Ishikawa (cell line): ENCODE results near the gene RIPK3.

Experiments used
- CEBPB ChIP-seq: IDR thresholded peaks from 2 replicates; pipeline ENCODE4 v1.6.1; 2012
- CREB1 ChIP-seq: IDR thresholded peaks from 2 replicates; pipeline ENCODE4 v1.6.1; 2012; ENCODE audit warnings: low read depth
- EGR1 ChIP-seq: IDR thresholded peaks from 2 replicates; pipeline ENCODE4 v1.6.1; 2012
- EP300 ChIP-seq: IDR thresholded peaks from 2 replicates; pipeline ENCODE4 v1.6.1; 2012; ENCODE audit warnings: borderline replicate concordance
- FOXM1 ChIP-seq: IDR thresholded peaks from 2 replicates; pipeline ENCODE4 v1.6.1; 2012; ENCODE audit warnings: low read depth, borderline replicate concordance
- NFIC ChIP-seq: IDR thresholded peaks from 2 replicates; pipeline ENCODE4 v1.6.1; 2012
- RAD21 ChIP-seq: IDR thresholded peaks from 2 replicates; pipeline ENCODE4 v1.6.1; 2012; ENCODE audit warnings: low read depth
- TAF1 ChIP-seq: IDR thresholded peaks from 2 replicates; pipeline ENCODE4 v1.6.1; 2012; ENCODE audit warnings: low read depth, mild to moderate bottlenecking
- TCF12 ChIP-seq: IDR thresholded peaks from 2 replicates; pipeline ENCODE4 v1.6.1; 2012; ENCODE audit warnings: low read depth
- TEAD4 ChIP-seq: IDR thresholded peaks from 2 replicates; pipeline ENCODE4 v1.6.1; 2012
- YY1 ChIP-seq: IDR thresholded peaks from 2 replicates; pipeline ENCODE4 v1.6.1; 2012; ENCODE audit warnings: low read depth
- ZBTB7A ChIP-seq: IDR thresholded peaks from 2 replicates; pipeline ENCODE4 v1.6.1; 2012; ENCODE audit warnings: low read depth
- TF ChIP-seq, protein P1 (sequence below): IDR thresholded peaks from 2 replicates; pipeline ENCODE4 v1.6.1; 2012
- TF ChIP-seq, protein P2 (sequence below): IDR thresholded peaks from 2 replicates; pipeline ENCODE4 v1.6.1; 2012; ENCODE audit warnings: low read depth, mild to moderate bottlenecking
- TF ChIP-seq, protein P3 (sequence below): IDR thresholded peaks from 2 replicates; pipeline ENCODE4 v1.6.1; 2012

Gene RIPK3

DNA sequence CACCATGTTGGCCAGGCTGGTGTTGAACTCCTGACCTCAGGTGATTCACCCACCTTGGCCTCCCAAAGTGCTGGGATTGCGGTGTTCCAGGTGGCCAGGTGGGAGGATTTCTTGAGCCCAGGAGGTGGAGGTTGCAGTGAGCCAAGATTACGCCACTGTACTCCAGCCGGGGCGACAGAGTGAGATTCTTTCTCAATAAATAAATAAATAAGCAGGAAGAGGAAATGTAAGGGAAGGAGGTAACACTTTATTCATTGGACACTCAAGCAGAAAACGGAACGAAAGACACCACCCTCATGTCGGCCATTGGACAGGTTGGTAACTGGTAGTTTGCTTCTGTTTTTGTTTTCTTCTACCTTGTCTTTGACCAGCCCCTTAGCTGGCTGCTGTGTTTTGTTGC, 15.2 kb upstream of the RIPK3 start:
- TF ChIP-seq TAF1 (no peak), CREB1 (no peak), RAD21 (no peak), FOXM1 (no peak), ZBTB7A (no peak), EGR1 (no peak), TEAD4 (no peak), EP300 (no peak), YY1 (no peak), CEBPB (no peak), NFIC (no peak), TCF12 (no peak)
- TF ChIP-seq, protein P1, sequence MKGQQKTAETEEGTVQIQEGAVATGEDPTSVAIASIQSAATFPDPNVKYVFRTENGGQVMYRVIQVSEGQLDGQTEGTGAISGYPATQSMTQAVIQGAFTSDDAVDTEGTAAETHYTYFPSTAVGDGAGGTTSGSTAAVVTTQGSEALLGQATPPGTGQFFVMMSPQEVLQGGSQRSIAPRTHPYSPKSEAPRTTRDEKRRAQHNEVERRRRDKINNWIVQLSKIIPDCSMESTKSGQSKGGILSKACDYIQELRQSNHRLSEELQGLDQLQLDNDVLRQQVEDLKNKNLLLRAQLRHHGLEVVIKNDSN, result no peak
- TF ChIP-seq, protein P2, sequence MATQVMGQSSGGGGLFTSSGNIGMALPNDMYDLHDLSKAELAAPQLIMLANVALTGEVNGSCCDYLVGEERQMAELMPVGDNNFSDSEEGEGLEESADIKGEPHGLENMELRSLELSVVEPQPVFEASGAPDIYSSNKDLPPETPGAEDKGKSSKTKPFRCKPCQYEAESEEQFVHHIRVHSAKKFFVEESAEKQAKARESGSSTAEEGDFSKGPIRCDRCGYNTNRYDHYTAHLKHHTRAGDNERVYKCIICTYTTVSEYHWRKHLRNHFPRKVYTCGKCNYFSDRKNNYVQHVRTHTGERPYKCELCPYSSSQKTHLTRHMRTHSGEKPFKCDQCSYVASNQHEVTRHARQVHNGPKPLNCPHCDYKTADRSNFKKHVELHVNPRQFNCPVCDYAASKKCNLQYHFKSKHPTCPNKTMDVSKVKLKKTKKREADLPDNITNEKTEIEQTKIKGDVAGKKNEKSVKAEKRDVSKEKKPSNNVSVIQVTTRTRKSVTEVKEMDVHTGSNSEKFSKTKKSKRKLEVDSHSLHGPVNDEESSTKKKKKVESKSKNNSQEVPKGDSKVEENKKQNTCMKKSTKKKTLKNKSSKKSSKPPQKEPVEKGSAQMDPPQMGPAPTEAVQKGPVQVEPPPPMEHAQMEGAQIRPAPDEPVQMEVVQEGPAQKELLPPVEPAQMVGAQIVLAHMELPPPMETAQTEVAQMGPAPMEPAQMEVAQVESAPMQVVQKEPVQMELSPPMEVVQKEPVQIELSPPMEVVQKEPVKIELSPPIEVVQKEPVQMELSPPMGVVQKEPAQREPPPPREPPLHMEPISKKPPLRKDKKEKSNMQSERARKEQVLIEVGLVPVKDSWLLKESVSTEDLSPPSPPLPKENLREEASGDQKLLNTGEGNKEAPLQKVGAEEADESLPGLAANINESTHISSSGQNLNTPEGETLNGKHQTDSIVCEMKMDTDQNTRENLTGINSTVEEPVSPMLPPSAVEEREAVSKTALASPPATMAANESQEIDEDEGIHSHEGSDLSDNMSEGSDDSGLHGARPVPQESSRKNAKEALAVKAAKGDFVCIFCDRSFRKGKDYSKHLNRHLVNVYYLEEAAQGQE, result no peak
- TF ChIP-seq, protein P3, sequence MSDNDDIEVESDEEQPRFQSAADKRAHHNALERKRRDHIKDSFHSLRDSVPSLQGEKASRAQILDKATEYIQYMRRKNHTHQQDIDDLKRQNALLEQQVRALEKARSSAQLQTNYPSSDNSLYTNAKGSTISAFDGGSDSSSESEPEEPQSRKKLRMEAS, result no peak

DNA sequence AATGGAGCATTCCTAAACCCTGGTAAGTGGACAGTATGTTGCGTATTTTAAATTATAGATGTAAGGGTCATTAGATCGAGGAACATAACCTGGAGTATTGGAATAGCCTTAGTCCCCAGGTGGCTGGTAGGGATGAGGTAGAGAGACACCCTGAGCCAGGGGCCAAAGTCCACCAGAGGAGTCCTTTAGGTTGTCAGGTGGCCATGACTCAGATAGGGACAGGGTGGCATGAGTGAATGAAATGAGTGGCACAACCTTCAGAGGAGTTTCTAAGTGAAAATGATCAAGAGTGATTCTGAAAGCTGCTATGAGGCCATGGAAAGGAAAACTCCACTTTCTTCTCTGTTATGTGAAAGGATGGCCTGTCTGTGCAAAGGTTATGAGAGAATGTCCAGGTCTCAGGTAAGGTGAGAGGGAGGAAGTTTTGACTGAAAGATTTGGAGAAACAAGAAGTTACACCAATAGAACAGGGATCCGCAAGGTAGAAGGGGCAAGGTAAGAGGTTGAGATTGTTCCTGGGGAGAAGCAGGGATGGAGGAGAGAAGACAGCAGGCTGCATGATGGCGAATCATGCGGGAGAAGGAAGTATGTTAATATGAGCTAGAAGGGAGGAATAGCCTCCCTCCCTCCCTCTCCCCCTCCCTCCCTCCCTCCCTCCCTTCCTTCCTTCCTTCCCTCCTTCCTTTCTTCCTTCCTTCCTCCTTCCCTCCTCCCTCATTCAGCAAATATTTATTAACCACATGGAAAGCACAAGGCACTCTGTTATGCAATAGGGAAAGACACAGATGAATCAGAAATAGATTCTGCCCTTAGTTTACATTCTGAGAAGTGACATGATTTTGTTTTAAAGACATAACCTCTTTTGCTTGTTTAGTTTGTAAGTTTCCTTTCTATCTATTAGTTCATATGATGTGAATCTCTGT, 14.0 kb upstream of the RIPK3 start:
- no peak for TF ChIP-seq TEAD4
- TF ChIP-seq, protein P2, result no peak
- TF ChIP-seq TAF1, result no peak
- TF ChIP-seq CEBPB, result no peak
- no peak for TF ChIP-seq YY1
- TF ChIP-seq FOXM1, result no peak
- TF ChIP-seq, protein P3, result no peak
- TF ChIP-seq RAD21, result no peak
- no peak for TF ChIP-seq NFIC
- TF ChIP-seq, protein P1, result no peak
- TF ChIP-seq ZBTB7A, result no peak
- no peak for TF ChIP-seq EP300
- no peak for TF ChIP-seq CREB1
- no peak for TF ChIP-seq EGR1

DNA sequence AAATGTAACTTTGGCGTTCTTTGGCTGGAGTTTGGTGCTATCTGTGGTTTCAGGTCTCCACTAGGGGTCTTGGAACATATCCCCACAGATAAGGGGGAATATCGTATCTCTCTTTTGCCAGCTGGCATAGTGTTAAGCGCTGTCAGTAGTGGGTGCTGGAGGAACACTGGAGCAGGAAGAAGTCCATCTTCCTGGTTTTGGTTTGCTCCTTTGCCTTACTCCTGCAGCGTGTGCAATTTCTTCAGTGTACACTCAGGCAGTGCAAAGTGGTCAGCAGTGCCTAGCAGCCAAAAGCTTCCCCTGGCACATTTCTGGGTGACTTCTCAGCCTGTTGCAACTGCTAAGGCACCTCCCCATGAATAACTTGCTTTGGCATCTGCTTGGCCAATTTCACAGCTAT, 11.7 kb upstream of the RIPK3 start:
- no peak for TF ChIP-seq CEBPB
- TF ChIP-seq CREB1, result no peak
- no peak for TF ChIP-seq NFIC
- TF ChIP-seq ZBTB7A, result no peak
- TF ChIP-seq EGR1, result no peak
- TF ChIP-seq EP300, result no peak
- TF ChIP-seq FOXM1, result no peak
- no peak for TF ChIP-seq TEAD4
- TF ChIP-seq, protein P3, result no peak
- TF ChIP-seq, protein P1, result no peak
- TF ChIP-seq TAF1, result no peak

DNA sequence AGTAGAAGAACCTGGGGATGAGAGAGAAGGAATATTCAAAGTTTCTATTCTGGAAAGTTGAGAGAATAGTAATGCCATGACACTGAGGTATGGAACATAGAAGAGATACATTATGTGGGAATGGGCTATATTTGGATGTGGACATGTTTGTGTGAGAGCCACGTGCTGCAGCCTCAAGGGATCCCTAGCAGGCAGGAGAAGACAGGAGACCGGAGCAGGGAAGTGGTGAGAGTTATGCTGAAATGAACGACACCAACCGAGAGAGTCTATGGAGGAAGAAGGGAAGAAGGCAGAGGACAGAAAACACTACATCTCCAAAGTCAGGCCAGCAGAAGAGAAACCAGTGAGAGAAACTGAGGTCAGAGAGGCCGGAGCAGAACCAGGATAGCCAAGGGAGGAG, 10.0 kb upstream of the RIPK3 start:
- TF ChIP-seq YY1 (no peak), CREB1 (no peak), EP300 (no peak), ZBTB7A (no peak), CEBPB (no peak), RAD21 (no peak)

DNA sequence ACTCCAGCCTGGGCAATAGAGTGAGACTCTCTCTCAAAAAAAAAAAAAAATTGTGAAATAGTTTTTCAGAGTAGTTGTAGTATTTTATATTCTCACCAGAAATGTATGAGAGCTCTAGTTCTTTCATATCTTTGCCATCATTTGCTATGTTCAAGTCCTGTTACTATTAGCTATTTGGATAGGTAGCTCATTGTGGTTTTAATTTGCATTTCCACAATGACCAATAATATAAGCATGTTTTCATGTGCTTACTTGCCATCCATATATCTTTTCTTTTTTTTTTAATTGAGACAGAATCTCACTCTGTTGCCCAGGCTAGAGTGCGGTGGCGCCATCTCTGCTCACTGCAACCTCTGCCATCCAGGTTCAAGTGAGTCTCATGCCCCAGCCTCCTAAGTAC, 8.4 kb upstream of the RIPK3 start:
- TF ChIP-seq EGR1, result no peak
- TF ChIP-seq TAF1, result no peak
- no peak for TF ChIP-seq EP300
- TF ChIP-seq FOXM1, result no peak
- TF ChIP-seq, protein P1, result no peak
- no peak for TF ChIP-seq TEAD4
- TF ChIP-seq CREB1, result no peak
- no peak for TF ChIP-seq CEBPB
- no peak for TF ChIP-seq NFIC
- TF ChIP-seq, protein P3, result no peak
- TF ChIP-seq ZBTB7A, result no peak
- no peak for TF ChIP-seq TCF12
- TF ChIP-seq, protein P2, result no peak
- no peak for TF ChIP-seq RAD21
- TF ChIP-seq YY1, result no peak
